ENCODE measurements around the gene ALG5. TPM values are rescaled to one million over a fixed set of nuclear protein-coding genes. Genes with fewer than 3 reads are reported as not detected.

ALG5 gene
- total RNA-seq, 1 donor from 2014 or later: 30.6 TPM

GRCh38 chr13:36965767-36966166 is 33.4 kb downstream of the ALG5 start:
- H3K4me3 ChIP-seq: no peak overlapping the region
- no peaks in the 10 kb centered on the region for H3K27me3 ChIP-seq (ENCODE audit: low read depth)
- H3K9me3 ChIP-seq: no peaks in the 10 kb centered on the region
- peaks cover 98% of the 10 kb centered on the region for H3K36me3 ChIP-seq
- no peak for TF ChIP-seq CTCF (IDR thresholded peaks at IDR 0.05)
- no peak overlapping the region for H3K27ac ChIP-seq
- H3K4me1 ChIP-seq: no peaks in the 10 kb centered on the region
- ATAC-seq (no peak), DNase-seq (no peak)
- intact Hi-C loops (cut with DNase I): no loop called here

- no peaks in the 10 kb centered on the region for H3K9me3 ChIP-seq
- H3K4me3 ChIP-seq: no peak overlapping the region
- H3K27me3 ChIP-seq (ENCODE audit: low read depth): no peaks in the 10 kb centered on the region
- no peak for DNase-seq
- peaks cover 54% of the 10 kb centered on the region for H3K36me3 ChIP-seq
- no peaks in the 10 kb centered on the region for H3K4me1 ChIP-seq
- ATAC-seq: no peak
- TF ChIP-seq CTCF (IDR thresholded peaks at IDR 0.05): no peak
- no peak overlapping the region for H3K27ac ChIP-seq
- intact Hi-C loops (cut with DNase I): no loop called here
Observed at GRCh38 chr13:36959456-36960116, 39.6 kb downstream of the ALG5 start.

- no peak for TF ChIP-seq CTCF (IDR thresholded peaks at IDR 0.05)
- H3K4me1 ChIP-seq: no peaks in the 10 kb centered on the region
- no peak overlapping the region for H3K27ac ChIP-seq
- no peaks in the 10 kb centered on the region for H3K27me3 ChIP-seq (ENCODE audit: low read depth)
- ATAC-seq: no peak
- H3K9me3 ChIP-seq: no peaks in the 10 kb centered on the region
- DNase-seq: no peak
- H3K36me3 ChIP-seq: peaks cover 44% of the 10 kb centered on the region
- H3K4me3 ChIP-seq: no peak overlapping the region
- intact Hi-C loops (cut with DNase I): no loop called here
Observed at GRCh38 chr13:36954542-36954941, 44.6 kb downstream of the ALG5 start.

GRCh38 chr13:36950920-36951319 is 48.2 kb downstream of the ALG5 start:
- Histone ChIP-seq H3K4me1 (no peaks in the 10 kb centered on the region), H3K27ac (no peak overlapping the region), H3K4me3 (no peak overlapping the region), H3K36me3 (peaks cover 45% of the 10 kb centered on the region), H3K9me3 (no peaks in the 10 kb centered on the region), H3K27me3 (ENCODE audit: low read depth) (no peaks in the 10 kb centered on the region)
- intact Hi-C loops (cut with DNase I): no loop called here
- no peak for ATAC-seq
- no peak for TF ChIP-seq CTCF (IDR thresholded peaks at IDR 0.05)
- DNase-seq: no peak

- no peak overlapping the region for H3K4me3 ChIP-seq
- no peaks in the 10 kb centered on the region for H3K27me3 ChIP-seq (ENCODE audit: low read depth)
- TF ChIP-seq CTCF (IDR thresholded peaks at IDR 0.05): no peak
- ATAC-seq (no peak), DNase-seq (no peak)
- intact Hi-C loops (cut with DNase I): no loop called here
- no peaks in the 10 kb centered on the region for H3K9me3 ChIP-seq
- no peak overlapping the region for H3K27ac ChIP-seq
- H3K36me3 ChIP-seq: peaks cover 45% of the 10 kb centered on the region
- no peaks in the 10 kb centered on the region for H3K4me1 ChIP-seq
Observed at GRCh38 chr13:36950330-36950729, 48.8 kb downstream of the ALG5 start.
